ENCODE measurements around the gene ZNF343.
"Not testable (repeated sequence)": the region's sequence is repeated elsewhere in the genome, so short reads cannot be mapped to it uniquely, and the experiment has no call there.

The ZNF343 gene

GRCh38 chr20:2520617-2521016, 11.9 kb upstream of the ZNF343 start:
- no peak for DNase-seq

GRCh38 chr20:2519115-2519809, 10.5 kb upstream of the ZNF343 start:
- DNase-seq, result no peak

- no peak for DNase-seq
These were observed 9.8 kb upstream of the ZNF343 start for GRCh38 chr20:2518558-2518957.

GRCh38 chr20:2518096-2518495, 9.4 kb upstream of the ZNF343 start:
- no peak for DNase-seq

- DNase-seq, result no peak
These were observed 7.7 kb upstream of the ZNF343 start for GRCh38 chr20:2516399-2516798.

GRCh38 chr20:2515203-2515602, 6.5 kb upstream of the ZNF343 start:
- no peak for DNase-seq

- DNase-seq, result no peak
These were observed 1.1 kb upstream of the ZNF343 start for GRCh38 chr20:2509794-2510193.

- no peak for DNase-seq
These were observed 710 bp upstream of the ZNF343 start for GRCh38 chr20:2509468-2509781.

- no peak for DNase-seq
These were observed 662 bp downstream of the ZNF343 start for GRCh38 chr20:2507875-2508630.

- DNase-seq, result no peak
These were observed 1.3 kb downstream of the ZNF343 start for GRCh38 chr20:2507464-2507863.

GRCh38 chr20:2506426-2506825, 2.3 kb downstream of the ZNF343 start:
- DNase-seq, result not testable (repeated sequence)

- DNase-seq, result not testable (repeated sequence)
These were observed 3.9 kb downstream of the ZNF343 start for GRCh38 chr20:2504803-2505202.

- DNase-seq, result not testable (repeated sequence)
These were observed 5.8 kb downstream of the ZNF343 start for GRCh38 chr20:2502808-2503384.

- DNase-seq, result no peak
These were observed 23.1 kb downstream of the ZNF343 start for GRCh38 chr20:2485661-2486060.

- no peak for DNase-seq
These were observed 23.6 kb downstream of the ZNF343 start for GRCh38 chr20:2485080-2485479.

- DNase-seq, result no peak
These were observed 25.2 kb downstream of the ZNF343 start for GRCh38 chr20:2483504-2483903.

GRCh38 chr20:2480381-2480780, 28.3 kb downstream of the ZNF343 start:
- DNase-seq, result no peak

- no peak for DNase-seq
These were observed 31.7 kb downstream of the ZNF343 start for GRCh38 chr20:2476742-2477615.

- DNase-seq, result no peak
These were observed 32.6 kb downstream of the ZNF343 start for GRCh38 chr20:2475850-2476741.

GRCh38 chr20:2473516-2473915, 35.2 kb downstream of the ZNF343 start:
- no peak for DNase-seq

GRCh38 chr20:2470423-2471193, 38.1 kb downstream of the ZNF343 start, which contains the start of gene SNRPB:
Gene SNRPB (minus strand): TSS chr20:2470789. CDS start chr20:2470690, 99 bp downstream.
- DNase-seq, result peak; percentile 97

Data from NCI-H1436 (cell line).